ENCODE data around the gene ZCCHC2. TPM values are rescaled to one million over a fixed set of nuclear protein-coding genes. Genes with fewer than 3 reads are reported as not detected.

ZCCHC2 gene
- total and polyA plus RNA-seq, 4 donors, result 7.1 to 25.4 (median 10.8) TPM

- peak; percentile 48 for TF ChIP-seq MAX (IDR thresholded peaks at IDR 0.05)
- TF ChIP-seq REST (IDR thresholded peaks at IDR 0.05), result peak; percentile 27
- TF ChIP-seq EGR1 (IDR thresholded peaks at IDR 0.05; ENCODE audit: low read depth in 2 of 2), result no peak
- TF ChIP-seq FOXA2 (IDR thresholded peaks at IDR 0.05), result peak; percentile 24
- TF ChIP-seq RAD21 (IDR thresholded peaks at IDR 0.05), result peak in 1 of 2 donors; percentile 19
- TF ChIP-seq FOXA1 (IDR thresholded peaks at IDR 0.05), result no peak
- TF ChIP-seq RXRA (IDR thresholded peaks at IDR 0.05), result peak in 1 of 2 donors; percentile 50
- peak; percentile 98 for TF ChIP-seq TAF1 (conservative IDR thresholded peaks at IDR 0.05)
- TF ChIP-seq JUND (IDR thresholded peaks at IDR 0.05), result no peak
- peak; percentile 44 to 72 for TF ChIP-seq GABPA (IDR thresholded peaks at IDR 0.05 in 1 of 2, conservative IDR thresholded peaks at IDR 0.05 in 1 of 2)
- TF ChIP-seq, protein P1, sequence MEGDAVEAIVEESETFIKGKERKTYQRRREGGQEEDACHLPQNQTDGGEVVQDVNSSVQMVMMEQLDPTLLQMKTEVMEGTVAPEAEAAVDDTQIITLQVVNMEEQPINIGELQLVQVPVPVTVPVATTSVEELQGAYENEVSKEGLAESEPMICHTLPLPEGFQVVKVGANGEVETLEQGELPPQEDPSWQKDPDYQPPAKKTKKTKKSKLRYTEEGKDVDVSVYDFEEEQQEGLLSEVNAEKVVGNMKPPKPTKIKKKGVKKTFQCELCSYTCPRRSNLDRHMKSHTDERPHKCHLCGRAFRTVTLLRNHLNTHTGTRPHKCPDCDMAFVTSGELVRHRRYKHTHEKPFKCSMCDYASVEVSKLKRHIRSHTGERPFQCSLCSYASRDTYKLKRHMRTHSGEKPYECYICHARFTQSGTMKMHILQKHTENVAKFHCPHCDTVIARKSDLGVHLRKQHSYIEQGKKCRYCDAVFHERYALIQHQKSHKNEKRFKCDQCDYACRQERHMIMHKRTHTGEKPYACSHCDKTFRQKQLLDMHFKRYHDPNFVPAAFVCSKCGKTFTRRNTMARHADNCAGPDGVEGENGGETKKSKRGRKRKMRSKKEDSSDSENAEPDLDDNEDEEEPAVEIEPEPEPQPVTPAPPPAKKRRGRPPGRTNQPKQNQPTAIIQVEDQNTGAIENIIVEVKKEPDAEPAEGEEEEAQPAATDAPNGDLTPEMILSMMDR (IDR thresholded peaks at IDR 0.05; ENCODE audit: low read depth, low read length, missing input control), result no peak
- peak; percentile 37 to 58 for TF ChIP-seq HNF4A (conservative IDR thresholded peaks at IDR 0.05)
- no peak for TF ChIP-seq NR2F2 (IDR thresholded peaks at IDR 0.05)
- peak; percentile 63 for TF ChIP-seq SP1 (IDR thresholded peaks at IDR 0.05)
- no peak for TF ChIP-seq ZBTB33 (IDR thresholded peaks at IDR 0.05)
- peak; percentile 34 for TF ChIP-seq ATF3 (IDR thresholded peaks at IDR 0.05)
- no peak for TF ChIP-seq HNF4G (IDR thresholded peaks at IDR 0.05)
- TF ChIP-seq YY1 (IDR thresholded peaks at IDR 0.05), result peak; percentile 75
- no peak for DNase-seq (ENCODE audit: low spot score)
- Histone ChIP-seq H3K9me3 (ENCODE audit: control insufficient read depth in 4 of 4, low read length in 3 of 4) (no peaks in the 10 kb centered on the region), H3K9ac (ENCODE audit: low read depth in 1 of 2, low read length in 2 of 2) (peak overlapping the region in 1 of 2 donors; percentile 70), H3K36me3 (ENCODE audit: control insufficient read depth in 4 of 4, insufficient read depth in 3 of 4, low read depth in 1 of 4, low read length in 3 of 4) (peaks cover 7 to 19% (median 15%) of the 10 kb centered on the region in 4 donors), H3K4me1 (ENCODE audit: control insufficient read depth in 4 of 4, insufficient read depth in 4 of 4, low read length in 3 of 4) (peaks cover 11 to 35% (median 17%) of the 10 kb centered on the region in 4 donors), H3K4me3 (ENCODE audit: low read depth in 1 of 3, low read length in 3 of 3) (peak overlapping the region; percentile 44 to 80 (median 63)), H3K27me3 (ENCODE audit: control insufficient read depth in 4 of 4, insufficient read depth in 4 of 4, low read length in 3 of 4) (no peaks in the 10 kb centered on the region), H3K27ac (ENCODE audit: low read depth in 1 of 2, low read length in 2 of 2) (peak overlapping the region; percentile 77 to 79)
- WGBS, result 47% methylated on average over 11 of the region's 11 CpGs
Measured at GRCh38 chr18:62539284-62540165, 16.7 kb downstream of the ZCCHC2 start.

Data from liver (tissue), 9 donors.